ENCODE measurements around the gene LRRC58.
"Not testable (repeated sequence)": the region's sequence is repeated elsewhere in the genome, so short reads cannot be mapped to it uniquely, and the experiment has no call there.

The LRRC58 gene

GRCh38 chr3:120348991-120349854, at the start of gene LRRC58:
TSS of gene LRRC58 (minus strand) at chr3:120349354. CDS start at chr3:120349243, 111 bp downstream.
- peak; percentile 78 for DNase-seq (ENCODE audit: low read depth)

- no peak for DNase-seq (ENCODE audit: low read depth)
Measured at GRCh38 chr3:120396469-120396868, 47.3 kb upstream of the LRRC58 start.

- DNase-seq (ENCODE audit: low read depth) = no peak
Measured at GRCh38 chr3:120394347-120394746, 45.2 kb upstream of the LRRC58 start.

- no peak for DNase-seq (ENCODE audit: low read depth)
Measured at GRCh38 chr3:120393761-120394160, 44.6 kb upstream of the LRRC58 start.

GRCh38 chr3:120393243-120393642, 44.1 kb upstream of the LRRC58 start:
- DNase-seq (ENCODE audit: low read depth) = no peak

- no peak for DNase-seq (ENCODE audit: low read depth)
Measured at GRCh38 chr3:120382941-120383447, 33.8 kb upstream of the LRRC58 start.

GRCh38 chr3:120381503-120381902, 32.3 kb upstream of the LRRC58 start:
- no peak for DNase-seq (ENCODE audit: low read depth)

GRCh38 chr3:120377948-120378347, 28.8 kb upstream of the LRRC58 start:
- not testable (repeated sequence) for DNase-seq (ENCODE audit: low read depth)

- DNase-seq (ENCODE audit: low read depth) = no peak
Measured at GRCh38 chr3:120370463-120370862, 21.3 kb upstream of the LRRC58 start.

- no peak for DNase-seq (ENCODE audit: low read depth)
Measured at GRCh38 chr3:120369037-120369467, 19.9 kb upstream of the LRRC58 start.

GRCh38 chr3:120368172-120368571, 19.0 kb upstream of the LRRC58 start:
- DNase-seq (ENCODE audit: low read depth) = no peak

GRCh38 chr3:120364821-120365220, 15.7 kb upstream of the LRRC58 start:
- no peak for DNase-seq (ENCODE audit: low read depth)

GRCh38 chr3:120364101-120364500, 14.9 kb upstream of the LRRC58 start:
- no peak for DNase-seq (ENCODE audit: low read depth)

GRCh38 chr3:120357807-120358206, 8.7 kb upstream of the LRRC58 start:
- no peak for DNase-seq (ENCODE audit: low read depth)

- DNase-seq (ENCODE audit: low read depth) = no peak
Measured at GRCh38 chr3:120355486-120355885, 6.3 kb upstream of the LRRC58 start.

GRCh38 chr3:120353463-120353862, 4.3 kb upstream of the LRRC58 start:
- no peak for DNase-seq (ENCODE audit: low read depth)

GRCh38 chr3:120352017-120352416, 2.9 kb upstream of the LRRC58 start:
- DNase-seq (ENCODE audit: low read depth) = no peak

- no peak for DNase-seq (ENCODE audit: low read depth)
Measured at GRCh38 chr3:120350401-120350941, 1.3 kb upstream of the LRRC58 start.

- DNase-seq (ENCODE audit: low read depth) = no peak
Measured at GRCh38 chr3:120349855-120350125, 636 bp upstream of the LRRC58 start.

GRCh38 chr3:120348065-120348990, 826 bp downstream of the LRRC58 start:
- no peak for DNase-seq (ENCODE audit: low read depth)

- DNase-seq (ENCODE audit: low read depth) = no peak
Measured at GRCh38 chr3:120344349-120344748, 4.8 kb downstream of the LRRC58 start.

GRCh38 chr3:120341658-120342346, 7.4 kb downstream of the LRRC58 start:
- DNase-seq (ENCODE audit: low read depth) = no peak
